IPS DF 4.7 (cell line): ENCODE results near the gene KARS1.

Experiments
- DNase-seq: peaks from one replicate; pipeline ENCODE4 v3.0.0-alpha.2; 2013; ENCODE audit warnings: low spot score; ENCODE audit errors: extremely low read depth

KARS1 gene

GRCh38 chr16:75647492-75648264 is at the start of gene KARS1, which contains the start of gene TERF2IP:
KARS1 (minus strand) TSS chr16:75647665; CDS start chr16:75647639, 26 bp downstream.
TERF2IP (plus strand) TSS chr16:75647773; CDS start chr16:75647883, 110 bp downstream.
- peak; percentile 84 for DNase-seq

GRCh38 chr16:75695708-75696107 is 48.2 kb upstream of the KARS1 start:
- DNase-seq, result peak; percentile 16

GRCh38 chr16:75687361-75687760 is 39.9 kb upstream of the KARS1 start:
- no peak for DNase-seq

DNA sequence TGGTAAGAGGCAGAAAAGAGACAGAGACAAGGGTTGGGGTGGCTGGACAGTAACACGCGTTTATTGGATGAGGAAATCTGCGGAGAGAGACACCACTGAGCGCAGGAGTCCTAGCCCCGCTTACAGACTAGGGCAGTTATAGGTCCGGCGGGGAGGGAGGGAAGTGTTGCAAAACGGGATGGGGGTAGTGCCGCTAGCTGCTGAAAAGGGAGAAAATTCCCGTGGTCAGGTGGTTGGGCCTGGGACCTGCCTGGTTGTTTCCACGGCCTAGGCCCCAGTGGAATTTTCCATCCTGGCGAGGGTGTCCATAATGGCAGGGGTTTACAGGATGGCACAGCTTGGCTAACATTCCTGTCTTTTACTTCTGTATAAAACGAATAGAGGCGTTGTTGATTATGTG is 34.8 kb upstream of the KARS1 start:
- DNase-seq, result no peak

- no peak for DNase-seq
These were observed 31.9 kb upstream of the KARS1 start for GRCh38 chr16:75679366-75679765.

- no peak for DNase-seq
These were observed 29.4 kb upstream of the KARS1 start, which contains the start of gene CPHXL2 for GRCh38 chr16:75676909-75677308. CPHXL2 (minus strand) TSS chr16:75677009; CDS start chr16:75676999, 10 bp downstream.

- no peak for DNase-seq
These were observed 20.0 kb upstream of the KARS1 start for GRCh38 chr16:75667503-75667902.

DNA sequence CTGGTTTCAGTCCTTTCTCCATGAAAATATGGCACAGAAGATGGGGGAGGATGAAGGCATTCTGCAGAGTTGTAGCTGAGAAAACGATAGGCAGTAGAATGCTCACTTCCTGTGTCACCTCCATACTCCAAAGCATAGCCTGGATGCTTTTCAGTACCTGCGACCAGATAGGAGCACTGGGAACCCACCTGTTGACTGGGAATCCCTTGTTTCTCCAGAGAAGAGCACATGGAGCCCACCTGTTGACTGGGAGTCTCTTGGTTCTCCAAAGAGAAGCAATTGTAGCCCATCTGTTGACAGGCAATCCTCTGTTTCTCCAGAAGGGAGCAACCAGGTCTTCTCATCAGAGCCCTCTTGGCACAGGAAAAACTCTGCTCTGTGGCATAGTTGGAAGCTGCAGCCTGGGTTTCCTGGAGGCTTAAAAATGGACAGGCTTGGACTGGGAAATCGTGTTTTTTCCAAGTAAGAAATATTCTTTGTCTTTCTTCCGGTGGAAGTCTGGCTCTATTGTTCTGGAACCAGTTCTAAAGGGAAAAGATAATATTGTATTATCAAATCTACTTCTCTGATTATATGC is 13.3 kb upstream of the KARS1 start:
- DNase-seq, result no peak

DNA sequence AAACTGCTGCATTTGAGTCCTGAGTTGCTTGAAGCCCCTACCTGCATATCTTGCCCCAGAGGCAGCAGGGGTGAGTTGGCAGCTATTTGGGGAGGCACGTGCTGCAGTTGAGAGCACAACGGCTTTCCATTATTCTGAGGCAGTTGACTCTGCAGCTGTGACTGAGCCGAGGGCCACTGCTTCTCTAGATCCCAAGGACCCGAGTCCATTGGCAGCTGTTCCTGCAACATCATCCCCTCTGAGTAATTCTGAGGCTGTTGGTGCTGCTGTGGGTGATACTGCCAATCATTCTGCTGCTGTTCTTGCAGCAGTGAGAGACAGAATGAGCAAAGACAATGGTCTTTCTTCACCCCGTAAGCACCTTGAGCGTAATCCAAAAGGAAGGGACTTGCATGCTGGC is 12.9 kb upstream of the KARS1 start:
- no peak for DNase-seq

- no peak for DNase-seq
These were observed 10.7 kb upstream of the KARS1 start for GRCh38 chr16:75658175-75658574.

- no peak for DNase-seq
These were observed 6.5 kb upstream of the KARS1 start for GRCh38 chr16:75653922-75654321.

DNA sequence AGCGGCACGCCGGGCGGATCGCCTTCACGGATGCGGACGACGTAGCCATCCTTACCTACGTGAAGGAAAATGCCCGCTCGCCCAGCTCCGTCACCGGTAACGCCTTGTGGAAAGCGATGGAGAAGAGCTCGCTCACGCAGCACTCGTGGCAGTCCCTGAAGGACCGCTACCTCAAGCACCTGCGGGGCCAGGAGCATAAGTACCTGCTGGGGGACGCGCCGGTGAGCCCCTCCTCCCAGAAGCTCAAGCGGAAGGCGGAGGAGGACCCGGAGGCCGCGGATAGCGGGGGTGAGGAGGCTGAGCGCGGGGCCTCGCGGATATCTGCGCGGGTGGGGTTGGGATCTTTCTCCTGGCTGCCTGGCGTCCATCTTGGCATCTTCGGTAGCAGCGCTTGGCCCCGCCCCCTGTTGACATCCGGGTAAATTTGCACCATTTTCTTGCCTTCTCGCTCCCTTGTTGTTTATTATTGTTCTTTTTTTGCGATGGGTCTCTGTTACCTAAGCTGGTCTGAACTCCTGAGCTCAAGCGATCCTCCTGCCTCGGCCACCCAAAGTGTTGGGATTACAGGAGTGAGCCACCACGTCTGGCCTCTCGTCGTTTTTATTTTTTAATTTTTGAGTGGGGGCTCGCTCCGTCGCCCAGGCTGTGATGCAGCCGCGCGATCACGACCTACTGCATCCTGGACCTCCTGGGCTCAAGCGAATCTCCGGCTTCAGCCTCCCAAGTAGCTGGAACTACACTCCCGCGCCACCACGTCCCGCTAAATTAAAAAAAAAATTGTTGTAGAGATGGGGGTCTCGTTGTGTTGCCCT is 1.0 kb upstream of the KARS1 start:
- DNase-seq, result peak; percentile 22

- no peak for DNase-seq
These were observed 363 bp downstream of the KARS1 start for GRCh38 chr16:75647112-75647491.

GRCh38 chr16:75644240-75645012 is 3.0 kb downstream of the KARS1 start:
- no peak for DNase-seq

- no peak for DNase-seq
These were observed 6.9 kb downstream of the KARS1 start for GRCh38 chr16:75640598-75640997.

DNA sequence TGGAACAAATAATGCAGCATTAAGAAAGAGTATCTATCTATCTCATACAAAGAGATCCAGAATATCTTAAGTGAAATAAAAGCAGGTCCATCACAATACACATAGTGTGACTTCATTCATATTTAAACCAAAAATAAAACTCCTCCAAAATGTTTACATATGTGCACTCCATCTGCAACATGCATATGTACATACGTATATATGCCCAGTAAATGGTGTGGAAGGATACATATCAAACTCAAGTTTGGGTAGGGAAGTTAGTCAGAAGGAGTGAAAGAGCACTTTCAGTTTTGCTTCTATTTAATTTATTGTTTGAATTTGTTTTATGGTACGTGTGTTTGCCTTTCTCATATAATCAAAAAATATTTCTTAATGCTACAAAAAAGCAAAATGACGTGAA is 12.4 kb downstream of the KARS1 start:
- DNase-seq, result no peak

GRCh38 chr16:75632857-75633256 is 14.6 kb downstream of the KARS1 start:
- DNase-seq, result no peak

GRCh38 chr16:75630052-75630451 is 17.4 kb downstream of the KARS1 start:
- DNase-seq, result no peak

DNA sequence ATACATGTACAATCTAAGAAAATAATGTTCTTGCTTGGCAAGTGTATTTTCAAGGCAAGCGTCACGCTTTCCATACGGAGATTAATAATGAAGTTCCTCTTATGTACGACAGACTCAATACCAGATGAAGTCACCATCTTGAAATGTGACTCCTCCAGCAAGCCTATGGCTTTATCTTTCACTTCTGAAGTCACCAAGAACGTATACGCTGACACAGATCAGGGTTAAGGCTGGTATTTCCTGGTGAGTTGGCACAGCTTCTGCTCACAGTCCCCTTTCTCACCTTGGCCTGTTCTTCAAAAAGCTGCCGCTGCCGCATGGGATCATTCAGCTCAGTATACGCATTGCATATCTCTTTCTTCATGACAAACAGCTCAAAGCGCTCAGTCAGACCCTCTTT is 18.3 kb downstream of the KARS1 start:
- no peak for DNase-seq

- DNase-seq, result no peak
These were observed 19.1 kb downstream of the KARS1 start for GRCh38 chr16:75628351-75628750.

GRCh38 chr16:75627851-75628250 is 19.6 kb downstream of the KARS1 start:
- DNase-seq, result no peak
